K562 (cell line): ENCODE data around the gene HSF4. TPM values are rescaled to one million over a fixed set of nuclear protein-coding genes. Genes with fewer than 3 reads are reported as not detected.

Experiments used
- ATAC-seq: fragments of 200-7000 bp; cut with Tn5 transposase; 3 replicates; pipeline ENCODE4 v1.9.1; 2020; ENCODE audit warnings: moderate library complexity
- BruUV-seq: library from RNA; stranded (reverse); fragments of 400-500 nt; replicated peaks from 2 replicates; lab custom pipeline; 2021; lab: Mats Ljungman, UMichigan
- CTCF ChIA-PET: fragments of 300-600 bp; formaldehyde crosslinking; extraction: SDS; loops from one replicate; lab custom pipeline; 2021; ENCODE audit warnings: low intra/inter-chr PET ratio; lab: Yijun Ruan, JAX
- POLR2A ChIA-PET: fragments of 300-600, 350-650 bp; sonication (Branson Sonifier 250); formaldehyde crosslinking; extraction: SDS; loops from one replicate; lab custom pipeline; 2021; ENCODE audit warnings: antibody characterized with exemption, inconsistent platforms; lab: Yijun Ruan, JAX
- DNase-seq, 4 experiments: peaks; one replicate each; pipeline versions ENCODE4 v3.0.0 to v3.0.0-alpha.2; 2011 to 2018; ENCODE audit warnings: low spot score in 3 of 4, mixed read lengths in 3 of 4; ENCODE audit errors: extremely low read depth in 1 of 4
- FAIRE-seq: peaks from 2 replicates; lab custom pipeline; 2011; peaks lifted over from hg19 to GRCh38; lab: Jason Lieb, UNC
- H2AFZ ChIP-seq: 2 replicates; pipeline ENCODE4 v1.6.0; 2011; ENCODE audit warnings: low read depth, low read length, control low read depth, inconsistent platforms
- H3K27ac ChIP-seq: fragments of 200-600 bp; 3 replicates; pipeline ENCODE4 v1.8.0; 2011; ENCODE audit warnings: low read depth, mild to moderate bottlenecking, control low read depth, inconsistent platforms, low read length, moderate library complexity, mixed read lengths; ENCODE audit errors: extremely low read depth
- H3K27me3 ChIP-seq, 2 experiments: fragments of 300-600 bp in 1 of 2; 2 replicates in 1 of 2; 3 replicates in 1 of 2; pipeline versions ENCODE4 v1.6.0 to v1.8.0; 2011; ENCODE audit warnings: inconsistent platforms in 2 of 2, low read length in 2 of 2, mild to moderate bottlenecking in 1 of 2, mixed read lengths in 1 of 2, moderate library complexity in 1 of 2; ENCODE audit not compliant: control insufficient read depth in 2 of 2, insufficient read depth in 2 of 2
- H3K36me3 ChIP-seq: fragments of 300-600 bp; 3 replicates; pipeline ENCODE4 v1.8.0; 2011; ENCODE audit warnings: mild to moderate bottlenecking, low read length, inconsistent platforms; ENCODE audit not compliant: control insufficient read depth, insufficient read depth
- H3K4me1 ChIP-seq, 2 experiments: fragments of 200-600 bp in 1 of 2; replicated peaks in 1 of 2; 2 replicates in 1 of 2; 3 replicates in 1 of 2; pipeline versions ENCODE4 v1.5.1 to v1.8.0; 2011; ENCODE audit warnings: inconsistent platforms in 2 of 2, low read length in 2 of 2, mild to moderate bottlenecking in 1 of 2, mixed read lengths in 1 of 2, moderate library complexity in 1 of 2; ENCODE audit not compliant: control insufficient read depth in 2 of 2, insufficient read depth in 2 of 2
- H3K4me2 ChIP-seq: 2 replicates; pipeline ENCODE4 v1.6.1; 2011; ENCODE audit warnings: low read length, control low read depth, inconsistent platforms, mixed read lengths; ENCODE audit not compliant: insufficient read depth
- H3K4me3 ChIP-seq: fragments of 200-600 bp; sonication (generic), shearing (Covaris generic); 2 replicates; pipeline ENCODE4 v1.5.1; 2016; ENCODE audit warnings: control low read depth, inconsistent platforms
- H3K79me2 ChIP-seq: fragments of 200-600 bp; 3 replicates; pipeline ENCODE4 v1.8.0; 2011; ENCODE audit warnings: low read length, inconsistent platforms; ENCODE audit not compliant: control insufficient read depth, insufficient read depth
- H3K9ac ChIP-seq, 2 experiments: 2 replicates each; pipeline versions ENCODE4 v1.6.0 to v1.6.1; 2011; ENCODE audit warnings: low read depth in 2 of 2, low read length in 2 of 2, control low read depth in 1 of 2, inconsistent platforms in 1 of 2, mild to moderate bottlenecking in 1 of 2, mixed read lengths in 1 of 2; ENCODE audit not compliant: insufficient read depth in 1 of 2
- H3K9me1 ChIP-seq: one replicate; pipeline ENCODE4 v1.6.0; 2011; ENCODE audit warnings: inconsistent platforms, mild to moderate bottlenecking, low read length, moderate library complexity; ENCODE audit not compliant: control insufficient read depth, insufficient read depth
- H3K9me3 ChIP-seq: replicated peaks from 2 replicates; pipeline ENCODE4 v1.5.1; 2011; ENCODE audit warnings: low read depth, low read length, inconsistent platforms; ENCODE audit not compliant: control insufficient read depth, insufficient read depth
- H4K20me1 ChIP-seq: replicated peaks from 2 replicates; pipeline ENCODE4 v1.6.1; 2011; ENCODE audit warnings: low read length, inconsistent platforms, mixed read lengths; ENCODE audit not compliant: control insufficient read depth, insufficient read depth
- JUND ChIP-seq, 2 experiments: IDR thresholded peaks; 2 replicates in 1 of 2; 3 replicates in 1 of 2; pipeline ENCODE4 v1.6.1; 2011; ENCODE audit warnings: borderline replicate concordance in 2 of 2, low read depth in 2 of 2, low read length in 2 of 2, improper control_type of control experiment in 1 of 2, missing biosample characterization in 1 of 2, missing genetic modification characterization in 1 of 2, missing genetic modification reagents in 1 of 2
- MYNN ChIP-seq, 2 experiments: sonication (generic); formaldehyde crosslinking in 1 of 2; IDR thresholded peaks; 2 replicates each; pipeline versions ENCODE4 v1.5.0 to v1.6.1; 2016 to 2020; ENCODE audit warnings: antibody characterized with exemption in 1 of 2, missing genetic modification reagents in 1 of 2
- PTTG1 ChIP-seq: fragments of 450-650 bp; IDR thresholded peaks from 2 replicates; pipeline ENCODE4 v1.6.1; 2016; ENCODE audit warnings: low read depth, mild to moderate bottlenecking, missing genetic modification characterization, missing compliant biosample characterization
- RBM14 ChIP-seq: fragments of 200-400 bp; formaldehyde crosslinking; IDR thresholded peaks from 2 replicates; pipeline ENCODE4 v1.6.1; 2018; ENCODE audit warnings: low read depth, mild to moderate bottlenecking, low read length, moderate library complexity, borderline replicate concordance; ENCODE audit not compliant: insufficient read depth
- RFX5 ChIP-seq: IDR thresholded peaks from 2 replicates; pipeline ENCODE4 v1.6.1; 2011; ENCODE audit warnings: low read depth, mild to moderate bottlenecking, improper control_type of control experiment, low read length
- XRCC4 ChIP-seq: IDR thresholded peaks from one replicate; pipeline ENCODE4 v1.6.1; 2011; ENCODE audit not compliant: insufficient read depth, insufficient read length; ENCODE audit errors: extremely low read depth
- WGBS: fragments of 100-300 bp; shearing (Covaris generic); methylation state at CpG from one replicate; pipeline ENCODE4 v1.1.6; 2016; ENCODE audit warnings: low coverage, mixed read lengths; ENCODE audit not compliant: insufficient coverage; ENCODE audit errors: missing lambda C conversion rate; 5-methylcytosine and 5-hydroxymethylcytosine counted together
- in situ Hi-C: fragments of 300-500 bp; cut with MboI; formaldehyde crosslinking; loops from 4 replicates; pipeline ENCODE4 v1.15.0; 2018; ENCODE audit warnings: inconsistent platforms, mixed read lengths
- intact Hi-C: fragments of 100-400 bp; cut with micrococcal nuclease; formaldehyde crosslinking; loops from 2 replicates; pipeline ENCODE4 v1.14.2; 2022
- polyA plus RNA-seq, 8 experiments: library from polyadenylated mRNA; depleted of rRNA in 4 of 8; stranded (reverse) in 5 of 8; unstranded in 3 of 8; fragments of >200 nt; fragmentation: Nextera tagmentation in 2 of 8; fragmentation: Illumina TruSeq in 1 of 8; extraction: Ambion mirVana in 2 of 8; extraction: Trizol in 1 of 8; gene quantifications; 2 replicates each; pipeline versions ENCODE4 v1.2.1 to v1.2.3, GENCODE V29; 2011 to 2014; ENCODE audit warnings: inconsistent platforms in 1 of 8, missing spikeins in 1 of 8
- total RNA-seq, 7 experiments: library from RNA; depleted of rRNA in 6 of 7; stranded (reverse); fragments of >200 nt in 6 of 7; fragmentation: Illumina TruSeq in 2 of 7; extraction: Trizol in 2 of 7; gene quantifications; 2 replicates each; pipeline versions ENCODE4 v1.2.1 to v1.2.3, GENCODE V29; 2011 to 2021; ENCODE audit warnings: low replicate concordance in 1 of 7

The HSF4 gene
- total and polyA plus RNA-seq, 9 of the 15 experiments (the other 6 are each of a cell fraction or from before 2014, with no cell fraction given), result 0.50 to 35.4 (median 8.8) TPM; not detected in 1

GRCh38 chr16:67215706-67216105, 51.2 kb downstream of the HSF4 start:
- no TSS peak for BruUV-seq
- Histone ChIP-seq H3K79me2 (no peaks in the 10 kb centered on the region), H3K36me3 (no peaks in the 10 kb centered on the region), H3K4me3 (no peak overlapping the region), H2AFZ (0 out of 2 replicates have a peak overlapping the region, but pooled peaks have one; percentile 26), H3K27me3 (no peaks in the 10 kb centered on the region), H3K4me1 (peaks cover 20 to 26% of the 10 kb centered on the region in 2 experiments)
- FAIRE-seq (no peak), DNase-seq (peak in 1 of 4 experiments; percentile 45)
- intact Hi-C loops, result no loop called here
- POLR2A ChIA-PET, result interaction anchor here (0.7 to 2.4 kb wide), 2 partner anchors 9 to 11 kb away, joined by 3 to 9 read pairs; partner anchors contain the start of gene TMEM208
- no peak for TF ChIP-seq PTTG1
- TF ChIP-seq, all 486 proteins: peak for 0
- ATAC-seq, result no peak
- 62% methylated on average over 5 of the region's 5 CpGs for WGBS
- Histone ChIP-seq H3K9me3 (no peaks in the 10 kb centered on the region), H3K9me1 (no peaks in the 10 kb centered on the region), H3K4me2 (no peak overlapping the region), H3K27ac (no peak overlapping the region), H4K20me1 (no peaks in the 10 kb centered on the region), H3K9ac (peak overlapping the region in 1 of 2 experiments; percentile 75; a peak in 1 of 4 replicates)
- in situ Hi-C loops, result no loop called here
- CTCF ChIA-PET, result no interaction called here

GRCh38 chr16:67216612-67217490, 52.3 kb downstream of the HSF4 start:
- Histone ChIP-seq H3K4me3 (no peak overlapping the region), H3K9me3 (no peaks in the 10 kb centered on the region), H3K9me1 (no peaks in the 10 kb centered on the region), H3K9ac (peak overlapping the region; percentile 33 to 89; a peak in 3 of 4 replicates), H3K79me2 (no peaks in the 10 kb centered on the region), H3K27me3 (no peaks in the 10 kb centered on the region), H3K4me2 (peak overlapping the region; percentile 64), H3K27ac (peak overlapping the region; percentile 42), H2AFZ (peak overlapping the region; percentile 94), H3K36me3 (no peaks in the 10 kb centered on the region), H3K4me1 (peaks cover 20 to 24% of the 10 kb centered on the region in 2 experiments), H4K20me1 (no peaks in the 10 kb centered on the region)
- ATAC-seq (peak; percentile 89), DNase-seq (peak; percentile 64 to 83 (median 73)), FAIRE-seq (peak; percentile 93)
- ChIA-PET POLR2A (interaction anchor here (0.6 to 3.1 kb wide), 6 partner anchors 9 to 20 kb away, joined by 3 to 21 read pairs (median 4); partner anchors contain the start of gene TMEM208), CTCF (no interaction called here)
- no TSS peak for BruUV-seq
- intact Hi-C loops (no loop called here), in situ Hi-C loops (no loop called here)
- WGBS, result 35% methylated on average over 17 of the region's 18 CpGs
- TF ChIP-seq XRCC4, result no peak
- TF ChIP-seq MYNN (IDR thresholded peaks at IDR 0.05), result 0 out of 2 replicates have a peak, but pooled peaks have one; percentile 40
- no peak for TF ChIP-seq MYNN (CRISPR knock-in tag; IDR thresholded peaks at IDR 0.05)
- 0 out of 2 replicates have a peak, but pooled peaks have one; percentile 34 for TF ChIP-seq JUND (IDR thresholded peaks at IDR 0.05; ENCODE audit: borderline replicate concordance, low read depth, low read length)
- TF ChIP-seq JUND (tag; IDR thresholded peaks at IDR 0.05; ENCODE audit: borderline replicate concordance, low read depth, low read length), result peak; percentile 66; the same call in 2 of the 3 replicates
- TF ChIP-seq RBM14, result no peak
- no peak for TF ChIP-seq RFX5
